DMS153 (cell line): ENCODE results near the gene POLE.
A peak's percentile ranks its signal among the peaks of the same experiment; 100 is the strongest.

Experiments
- DNase-seq: peaks from one replicate; lab custom pipeline; 2025; lab: John Stamatoyannopoulos, UW

The POLE gene

GRCh38 chr12:132629330-132629729, 57.8 kb downstream of the POLE start:
- no peak for DNase-seq

GRCh38 chr12:132625731-132626430, 61.3 kb downstream of the POLE start:
- DNase-seq: no peak

GRCh38 chr12:132624910-132625630, 62.1 kb downstream of the POLE start:
- no peak for DNase-seq

GRCh38 chr12:132624186-132624855, 62.8 kb downstream of the POLE start:
- no peak for DNase-seq

GRCh38 chr12:132623072-132623869, 63.9 kb downstream of the POLE start:
- no peak for DNase-seq

- no peak for DNase-seq
These were observed 64.6 kb downstream of the POLE start for GRCh38 chr12:132622437-132623071.

- DNase-seq: no peak
These were observed 65.3 kb downstream of the POLE start for GRCh38 chr12:132621657-132622435.

GRCh38 chr12:132620899-132621656, 66.1 kb downstream of the POLE start:
- no peak for DNase-seq

GRCh38 chr12:132620113-132620898, 66.8 kb downstream of the POLE start:
- no peak for DNase-seq

- no peak for DNase-seq
These were observed 67.6 kb downstream of the POLE start for GRCh38 chr12:132619386-132620112.

GRCh38 chr12:132619071-132619385, 68.1 kb downstream of the POLE start:
- no peak for DNase-seq

GRCh38 chr12:132618683-132619043, 68.5 kb downstream of the POLE start, which contains the start of gene P2RX2:
Gene P2RX2 (plus strand): TSS chr12:132618776. CDS start chr12:132618817, 41 bp downstream.
- no peak for DNase-seq

GRCh38 chr12:132617822-132618682, 69.1 kb downstream of the POLE start:
- DNase-seq: no peak

GRCh38 chr12:132617135-132617701, 69.9 kb downstream of the POLE start:
- no peak for DNase-seq

- DNase-seq: no peak
These were observed 71.5 kb downstream of the POLE start for GRCh38 chr12:132615579-132616038.

- DNase-seq: peak; percentile 50
These were observed 72.1 kb downstream of the POLE start for GRCh38 chr12:132614861-132615578.

- DNase-seq: no peak
These were observed 73.1 kb downstream of the POLE start for GRCh38 chr12:132614029-132614428.
